Neural cell (in vitro differentiated cells): Measurements from ENCODE around the gene HBM.

Experiments
- EP300 ChIP-seq: fragments of 450-650 bp; conservative IDR thresholded peaks from 2 replicates; pipeline ENCODE4 v1.6.1; 2014; ENCODE audit warnings: antibody characterized with exemption, mild to moderate bottlenecking, moderate library complexity; ENCODE audit not compliant: poor library complexity, severe bottlenecking
- EZH2 ChIP-seq: fragments of 200-600, 300-800 bp; shearing (Covaris generic), sonication (generic); IDR thresholded peaks from 2 replicates; pipeline ENCODE4 v1.6.1; 2014; ENCODE audit warnings: antibody characterized with exemption, low read length, borderline replicate concordance, mild to moderate bottlenecking; ENCODE audit not compliant: insufficient read depth, poor library complexity, severe bottlenecking
- TF ChIP-seq, protein P1 (sequence below): fragments of 450-650 bp; IDR thresholded peaks from 2 replicates; pipeline ENCODE4 v1.5.1; 2014; ENCODE audit warnings: antibody characterized with exemption, mild to moderate bottlenecking, moderate library complexity; ENCODE audit not compliant: poor library complexity, severe bottlenecking
- TF ChIP-seq, protein P2 (sequence below): IDR thresholded peaks from 2 replicates; pipeline ENCODE4 v1.6.1; 2012; ENCODE audit warnings: borderline replicate concordance

DNA sequence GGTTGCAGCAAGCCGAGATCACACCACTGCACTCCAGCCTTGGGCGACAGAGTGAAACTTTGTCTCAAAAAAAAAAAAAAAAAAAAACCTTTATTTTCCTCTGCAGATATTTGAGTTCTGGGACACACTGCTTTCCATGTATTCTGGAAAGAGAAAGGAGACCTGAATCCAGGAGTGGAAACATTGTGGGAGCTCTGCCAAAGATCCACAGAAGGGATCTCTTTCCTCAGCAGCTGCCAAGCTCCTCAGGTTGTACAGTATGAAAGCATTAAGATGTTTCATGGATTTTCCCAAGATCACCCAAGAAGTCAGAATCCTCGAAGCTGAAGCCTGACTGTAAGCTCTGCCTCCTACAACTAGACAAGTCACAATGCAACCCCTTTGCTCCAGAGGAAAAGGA is 40.8 kb upstream of the HBM start:
- TF ChIP-seq, protein P1, sequence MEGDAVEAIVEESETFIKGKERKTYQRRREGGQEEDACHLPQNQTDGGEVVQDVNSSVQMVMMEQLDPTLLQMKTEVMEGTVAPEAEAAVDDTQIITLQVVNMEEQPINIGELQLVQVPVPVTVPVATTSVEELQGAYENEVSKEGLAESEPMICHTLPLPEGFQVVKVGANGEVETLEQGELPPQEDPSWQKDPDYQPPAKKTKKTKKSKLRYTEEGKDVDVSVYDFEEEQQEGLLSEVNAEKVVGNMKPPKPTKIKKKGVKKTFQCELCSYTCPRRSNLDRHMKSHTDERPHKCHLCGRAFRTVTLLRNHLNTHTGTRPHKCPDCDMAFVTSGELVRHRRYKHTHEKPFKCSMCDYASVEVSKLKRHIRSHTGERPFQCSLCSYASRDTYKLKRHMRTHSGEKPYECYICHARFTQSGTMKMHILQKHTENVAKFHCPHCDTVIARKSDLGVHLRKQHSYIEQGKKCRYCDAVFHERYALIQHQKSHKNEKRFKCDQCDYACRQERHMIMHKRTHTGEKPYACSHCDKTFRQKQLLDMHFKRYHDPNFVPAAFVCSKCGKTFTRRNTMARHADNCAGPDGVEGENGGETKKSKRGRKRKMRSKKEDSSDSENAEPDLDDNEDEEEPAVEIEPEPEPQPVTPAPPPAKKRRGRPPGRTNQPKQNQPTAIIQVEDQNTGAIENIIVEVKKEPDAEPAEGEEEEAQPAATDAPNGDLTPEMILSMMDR, result no peak
- TF ChIP-seq, protein P2, sequence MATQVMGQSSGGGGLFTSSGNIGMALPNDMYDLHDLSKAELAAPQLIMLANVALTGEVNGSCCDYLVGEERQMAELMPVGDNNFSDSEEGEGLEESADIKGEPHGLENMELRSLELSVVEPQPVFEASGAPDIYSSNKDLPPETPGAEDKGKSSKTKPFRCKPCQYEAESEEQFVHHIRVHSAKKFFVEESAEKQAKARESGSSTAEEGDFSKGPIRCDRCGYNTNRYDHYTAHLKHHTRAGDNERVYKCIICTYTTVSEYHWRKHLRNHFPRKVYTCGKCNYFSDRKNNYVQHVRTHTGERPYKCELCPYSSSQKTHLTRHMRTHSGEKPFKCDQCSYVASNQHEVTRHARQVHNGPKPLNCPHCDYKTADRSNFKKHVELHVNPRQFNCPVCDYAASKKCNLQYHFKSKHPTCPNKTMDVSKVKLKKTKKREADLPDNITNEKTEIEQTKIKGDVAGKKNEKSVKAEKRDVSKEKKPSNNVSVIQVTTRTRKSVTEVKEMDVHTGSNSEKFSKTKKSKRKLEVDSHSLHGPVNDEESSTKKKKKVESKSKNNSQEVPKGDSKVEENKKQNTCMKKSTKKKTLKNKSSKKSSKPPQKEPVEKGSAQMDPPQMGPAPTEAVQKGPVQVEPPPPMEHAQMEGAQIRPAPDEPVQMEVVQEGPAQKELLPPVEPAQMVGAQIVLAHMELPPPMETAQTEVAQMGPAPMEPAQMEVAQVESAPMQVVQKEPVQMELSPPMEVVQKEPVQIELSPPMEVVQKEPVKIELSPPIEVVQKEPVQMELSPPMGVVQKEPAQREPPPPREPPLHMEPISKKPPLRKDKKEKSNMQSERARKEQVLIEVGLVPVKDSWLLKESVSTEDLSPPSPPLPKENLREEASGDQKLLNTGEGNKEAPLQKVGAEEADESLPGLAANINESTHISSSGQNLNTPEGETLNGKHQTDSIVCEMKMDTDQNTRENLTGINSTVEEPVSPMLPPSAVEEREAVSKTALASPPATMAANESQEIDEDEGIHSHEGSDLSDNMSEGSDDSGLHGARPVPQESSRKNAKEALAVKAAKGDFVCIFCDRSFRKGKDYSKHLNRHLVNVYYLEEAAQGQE, result no peak
- TF ChIP-seq EP300 (no peak), EZH2 (no peak)
